K562 (cell line): ENCODE data around the gene CIAO2A. TPM values are rescaled to one million over a fixed set of nuclear protein-coding genes. Genes with fewer than 3 reads are reported as not detected.

ENCODE experiments used
- ATF3 ChIP-seq, 2 experiments: fragments of 450-650 bp in 1 of 2; sonication (generic) in 1 of 2; formaldehyde crosslinking in 1 of 2; IDR thresholded peaks in 1 of 2; conservative IDR thresholded peaks in 1 of 2; 2 replicates each; pipeline versions ENCODE4 v1.6.1 to v1.8.1; 2016 to 2023; ENCODE audit warnings: mild to moderate bottlenecking in 2 of 2, moderate library complexity in 2 of 2, inconsistent platforms in 1 of 2, missing genetic modification reagents in 1 of 2
- COPS2 ChIP-seq: fragments of 450-650 bp; conservative IDR thresholded peaks from 2 replicates; pipeline ENCODE4 v1.6.1; 2016; ENCODE audit warnings: mild to moderate bottlenecking, moderate library complexity
- GATAD2A ChIP-seq: fragments of 450-650 bp; IDR thresholded peaks from 2 replicates; pipeline ENCODE4 v1.6.1; 2017
- KLF13 ChIP-seq: fragments of 450-650 bp; IDR thresholded peaks from 2 replicates; pipeline ENCODE4 v1.6.1; 2016; ENCODE audit warnings: missing genetic modification characterization, low read depth, mild to moderate bottlenecking, missing compliant biosample characterization, moderate library complexity, borderline replicate concordance
- MAFF ChIP-seq: IDR thresholded peaks from 2 replicates; pipeline ENCODE4 v1.6.1; 2012; ENCODE audit warnings: low read length, improper control_type of control experiment
- NFRKB ChIP-seq: fragments of 450-650 bp; IDR thresholded peaks from 2 replicates; pipeline ENCODE4 v1.6.1; 2016; ENCODE audit warnings: low read depth
- PHF20 ChIP-seq: fragments of 450-650 bp; IDR thresholded peaks from 2 replicates; pipeline ENCODE4 v1.6.1; 2018; ENCODE audit not compliant: partially characterized antibody
- RBM15 ChIP-seq: fragments of 200-400 bp; formaldehyde crosslinking; IDR thresholded peaks from 2 replicates; pipeline ENCODE4 v1.6.1; 2018; ENCODE audit warnings: mild to moderate bottlenecking, low read length, moderate library complexity; ENCODE audit not compliant: insufficient read depth
- SETDB1 ChIP-seq: IDR thresholded peaks from one replicate; pipeline ENCODE4 v1.6.1; 2012; ENCODE audit warnings: low read length, control low read depth, inconsistent platforms
- SIN3A ChIP-seq, 2 experiments: fragments of 150-350 bp in 1 of 2; IDR thresholded peaks; 2 replicates each; pipeline ENCODE4 v1.6.1; 2011 to 2016; ENCODE audit warnings: borderline replicate concordance in 2 of 2, low read depth in 2 of 2, low read length in 2 of 2, mild to moderate bottlenecking in 2 of 2, moderate library complexity in 2 of 2; ENCODE audit not compliant: control insufficient read depth in 1 of 2
- SMAD4 ChIP-seq: fragments of 250-450 bp; sonication (Bioruptor Pico); conservative IDR thresholded peaks from 2 replicates; pipeline ENCODE4 v1.8.0; 2021; ENCODE audit warnings: inconsistent platforms, mild to moderate bottlenecking, moderate library complexity
- SMARCE1 ChIP-seq: fragments of 450-650 bp; IDR thresholded peaks from 2 replicates; pipeline ENCODE4 v1.7.1; 2016; ENCODE audit warnings: mild to moderate bottlenecking
- SOX6 ChIP-seq: fragments of 450-650 bp; IDR thresholded peaks from 2 replicates; pipeline ENCODE4 v1.6.1; 2014; ENCODE audit warnings: mild to moderate bottlenecking
- TCF15 ChIP-seq: fragments of 250-450 bp; sonication (Bioruptor Pico); IDR thresholded peaks from 2 replicates; pipeline ENCODE4 v1.8.0; 2022; ENCODE audit warnings: moderate library complexity, mild to moderate bottlenecking, inconsistent platforms
- TCF7 ChIP-seq: sonication (generic); IDR thresholded peaks from 2 replicates; pipeline ENCODE4 v1.6.1; 2016; ENCODE audit warnings: antibody characterized with exemption, borderline replicate concordance
- TRIM24 ChIP-seq, 2 experiments: fragments of 450-650 bp; IDR thresholded peaks; 2 replicates each; pipeline ENCODE4 v1.6.1; 2016
- VEZF1 ChIP-seq: fragments of 200-800 bp; sonication (Bioruptor generic); IDR thresholded peaks from 2 replicates; pipeline ENCODE4 v1.6.1; 2017; ENCODE audit warnings: missing genetic modification characterization, missing compliant biosample characterization
- ZBTB11 ChIP-seq, 3 experiments: fragments of 200-800 bp in 1 of 3; fragments of 250-450 bp in 1 of 3; fragments of 450-650 bp in 1 of 3; sonication (Bioruptor Pico) in 1 of 3; sonication (Bioruptor generic) in 1 of 3; formaldehyde crosslinking in 1 of 3; IDR thresholded peaks; 2 replicates each; pipeline versions ENCODE4 v1.6.1 to v1.8.0; 2016 to 2022; ENCODE audit warnings: mild to moderate bottlenecking in 2 of 3, missing genetic modification characterization in 2 of 3, missing compliant biosample characterization in 1 of 3, moderate library complexity in 1 of 3
- ZKSCAN3 ChIP-seq: fragments of 250-450 bp; sonication (Bioruptor Pico); IDR thresholded peaks from 2 replicates; pipeline ENCODE4 v1.4.0; 2020
- polyA plus RNA-seq, 8 experiments: library from polyadenylated mRNA; depleted of rRNA in 4 of 8; stranded (reverse) in 5 of 8; unstranded in 3 of 8; fragments of >200 nt; fragmentation: Nextera tagmentation in 2 of 8; fragmentation: Illumina TruSeq in 1 of 8; extraction: Ambion mirVana in 2 of 8; extraction: Trizol in 1 of 8; gene quantifications; 2 replicates each; pipeline versions ENCODE4 v1.2.1 to v1.2.3, GENCODE V29; 2011 to 2014; ENCODE audit warnings: inconsistent platforms in 1 of 8, missing spikeins in 1 of 8
- total RNA-seq, 7 experiments: library from RNA; depleted of rRNA in 6 of 7; stranded (reverse); fragments of >200 nt in 6 of 7; fragmentation: Illumina TruSeq in 2 of 7; extraction: Trizol in 2 of 7; gene quantifications; 2 replicates each; pipeline versions ENCODE4 v1.2.1 to v1.2.3, GENCODE V29; 2011 to 2021; ENCODE audit warnings: low replicate concordance in 1 of 7

Gene CIAO2A
- total and polyA plus RNA-seq, 9 of the 15 experiments (the other 6 are each of a cell fraction or from before 2014, with no cell fraction given), result 161 to 429 (median 313) TPM

- no peak for TF ChIP-seq ZKSCAN3 (CRISPR knock-in tag)
- TF ChIP-seq PHF20, result peak; percentile 22
- TF ChIP-seq SETDB1, result peak; percentile 12
- 0 out of 4 replicates have a peak, but pooled peaks of 1 of the 2 experiments have one; percentile 13 for TF ChIP-seq TRIM24 (IDR thresholded peaks at IDR 0.05)
- TF ChIP-seq SMAD4, result no peak
- no peak for TF ChIP-seq COPS2
- TF ChIP-seq TCF7, result no peak
- no peak for TF ChIP-seq TCF15
- TF ChIP-seq MAFF, result peak; percentile 27; the same call in 1 of the 2 replicates
- peak; percentile 24; the same call in 1 of the 2 replicates for TF ChIP-seq SOX6
- peak; percentile 68 for TF ChIP-seq ATF3 (IDR thresholded peaks at IDR 0.05)
- no peak for TF ChIP-seq ATF3 (CRISPR knock-in tag; conservative IDR thresholded peaks at IDR 0.05)
- no peak for TF ChIP-seq GATAD2A
- no peak for TF ChIP-seq KLF13 (tag)
- TF ChIP-seq NFRKB, result peak; percentile 76; the same call in 1 of the 2 replicates
- TF ChIP-seq RBM15, result no peak
- TF ChIP-seq SIN3A (IDR thresholded peaks at IDR 0.05; ENCODE audit: borderline replicate concordance in 2 of 2, control insufficient read depth in 1 of 2, low read depth in 2 of 2, low read length in 2 of 2), result 0 out of 4 replicates have a peak, but pooled peaks of 1 of the 2 experiments have one; percentile 59
- no peak for TF ChIP-seq SMARCE1
- TF ChIP-seq VEZF1 (CRISPR knock-in tag), result peak; percentile 51
- peak in 1 of 3 experiments; percentile 66; a peak in 2 of 6 replicates for TF ChIP-seq ZBTB11 (CRISPR knock-in tag; IDR thresholded peaks at IDR 0.05)
Observed at GRCh38 chr15:64093627-64094417, at the start of gene CIAO2A (continued).
